Fibroblast of skin of abdomen (primary cell): ENCODE results near the gene RUFY3.
A peak's percentile ranks its signal among the peaks of the same experiment; 100 is the strongest.
"Not testable (repeated sequence)": the region's sequence is repeated elsewhere in the genome, so short reads cannot be mapped to it uniquely, and the experiment has no call there.

Experiments
- DNase-seq: peaks from one replicate; pipeline ENCODE4 v3.0.0-alpha.2; 2013

RUFY3 gene

GRCh38 chr4:70783096-70783495, 61.3 kb downstream of the RUFY3 start:
- DNase-seq = no peak

GRCh38 chr4:70787496-70787895, 65.7 kb downstream of the RUFY3 start:
- no peak for DNase-seq

GRCh38 chr4:70788733-70789132, 67.0 kb downstream of the RUFY3 start:
- no peak for DNase-seq

GRCh38 chr4:70793626-70794025, 71.9 kb downstream of the RUFY3 start:
- DNase-seq = no peak

GRCh38 chr4:70801265-70801809, 79.6 kb downstream of the RUFY3 start:
- no peak for DNase-seq

- DNase-seq = no peak
Measured at GRCh38 chr4:70802928-70803580, 81.3 kb downstream of the RUFY3 start.

- no peak for DNase-seq
Measured at GRCh38 chr4:70808151-70808550, 86.4 kb downstream of the RUFY3 start.

GRCh38 chr4:70815370-70815769, 93.6 kb downstream of the RUFY3 start:
- DNase-seq = peak; percentile 52

- DNase-seq = no peak
Measured at GRCh38 chr4:70816894-70817293, 95.1 kb downstream of the RUFY3 start.

GRCh38 chr4:70818173-70818855, 96.5 kb downstream of the RUFY3 start:
- DNase-seq = peak; percentile 37

GRCh38 chr4:70818921-70819320, 97.2 kb downstream of the RUFY3 start:
- peak; percentile 83 for DNase-seq

- DNase-seq = no peak
Measured at GRCh38 chr4:70829015-70829414, 107.3 kb downstream of the RUFY3 start.

GRCh38 chr4:70829492-70829891, 107.7 kb downstream of the RUFY3 start:
- DNase-seq = no peak

- no peak for DNase-seq
Measured at GRCh38 chr4:70830054-70830453, 108.3 kb downstream of the RUFY3 start.

GRCh38 chr4:70831293-70831692, 109.5 kb downstream of the RUFY3 start:
- DNase-seq = no peak

- no peak for DNase-seq
Measured at GRCh38 chr4:70833675-70834074, 111.9 kb downstream of the RUFY3 start.

- DNase-seq = no peak
Measured at GRCh38 chr4:70836081-70836480, 114.3 kb downstream of the RUFY3 start.

GRCh38 chr4:70838204-70838603, 116.4 kb downstream of the RUFY3 start:
- peak; percentile 12 for DNase-seq

- peak; percentile 50 for DNase-seq
Measured at GRCh38 chr4:70838666-70839588, 117.2 kb downstream of the RUFY3 start.

GRCh38 chr4:70839589-70840093, 117.9 kb downstream of the RUFY3 start, which contains the start of gene GRSF1:
Gene GRSF1 (minus strand): TSS chr4:70839890. CDS start chr4:70839827, 63 bp downstream.
- peak; percentile 92 for DNase-seq

- peak; percentile 23 for DNase-seq
Measured at GRCh38 chr4:70840137-70840536, 118.4 kb downstream of the RUFY3 start.

GRCh38 chr4:70840631-70841030, 118.9 kb downstream of the RUFY3 start:
- not testable (repeated sequence) for DNase-seq

- no peak for DNase-seq
Measured at GRCh38 chr4:70841211-70841610, 119.4 kb downstream of the RUFY3 start.
